ENCODE data around the gene CAPSL.
A peak's percentile ranks its signal among the peaks of the same experiment; 100 is the strongest.
"Not testable (repeated sequence)": the region's sequence is repeated elsewhere in the genome, so short reads cannot be mapped to it uniquely, and the experiment has no call there.

CAPSL gene

DNA sequence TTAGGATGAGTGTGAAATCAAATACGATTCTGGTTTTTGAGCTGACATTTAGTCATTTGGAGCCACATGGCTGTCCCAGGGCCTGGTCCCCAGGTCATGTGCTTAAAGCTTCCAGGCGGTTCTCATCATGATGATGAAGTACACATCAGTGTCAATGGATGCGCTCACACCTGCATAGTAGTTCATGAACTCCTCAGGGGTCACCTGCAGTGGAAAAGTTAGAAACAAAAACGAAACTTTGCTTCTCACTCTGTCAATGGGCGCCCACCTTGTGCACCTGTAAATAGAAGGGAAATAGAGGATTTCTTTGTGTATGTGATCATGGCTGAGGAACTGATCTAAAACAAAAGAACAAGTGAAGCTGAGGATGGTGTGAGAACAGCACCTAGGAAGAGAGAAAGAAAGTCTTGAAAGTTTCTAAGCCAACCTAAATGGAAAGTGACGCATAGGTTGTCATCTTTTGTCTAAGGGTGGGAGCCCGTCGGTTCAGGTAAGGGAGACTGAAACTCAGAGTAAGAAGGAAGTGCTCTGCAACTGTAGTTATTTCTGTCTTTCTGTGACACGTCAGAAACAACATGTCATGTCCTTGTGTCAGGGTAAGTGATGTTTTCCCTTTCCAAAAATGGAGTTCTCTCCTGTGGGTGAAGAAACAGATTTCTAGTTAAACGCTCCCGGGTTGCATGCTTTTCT lies 33.8 kb downstream of the CAPSL start:
- DNase-seq: no peak

- no peak for DNase-seq
Observed at GRCh38 chr5:35903631-35904203, 34.7 kb downstream of the CAPSL start.

GRCh38 chr5:35902046-35902672 lies 36.3 kb downstream of the CAPSL start:
- DNase-seq: peak; percentile 46

- no peak for DNase-seq
Observed at GRCh38 chr5:35900972-35901695, 37.3 kb downstream of the CAPSL start.

- DNase-seq: no peak
Observed at GRCh38 chr5:35899800-35900199, 38.6 kb downstream of the CAPSL start.

DNA sequence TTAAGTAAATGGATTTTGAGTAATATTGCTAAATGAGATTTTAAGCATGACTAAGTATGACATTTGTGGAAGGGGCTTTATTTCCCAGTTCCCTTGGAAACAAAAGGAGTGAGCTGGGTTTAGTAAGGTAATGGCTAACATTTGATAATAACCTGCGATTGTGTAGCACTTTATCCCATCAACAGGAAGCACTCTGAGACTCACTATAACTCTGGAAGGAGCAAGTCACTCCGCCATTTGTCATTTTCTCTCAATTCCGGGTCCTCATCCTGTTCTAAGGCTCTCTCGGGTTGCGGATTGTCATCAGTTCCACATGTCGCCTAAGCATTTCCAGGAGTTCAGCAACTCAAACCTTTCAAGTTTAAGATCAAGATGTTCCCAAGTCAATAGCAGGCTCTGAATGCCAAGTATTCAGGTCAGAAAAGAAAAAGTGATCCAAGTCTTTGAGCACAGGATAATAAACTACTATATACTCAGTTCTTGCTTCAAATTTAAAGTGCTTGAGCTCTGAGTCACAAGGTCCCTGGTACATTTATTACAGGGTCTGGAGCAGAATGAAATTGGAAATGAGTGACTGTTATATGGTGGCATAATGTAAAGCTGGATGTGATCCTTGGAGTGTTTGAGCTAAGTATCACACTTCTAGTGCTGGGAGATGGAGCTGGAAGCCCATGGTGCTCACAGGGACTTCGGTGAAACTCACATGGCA lies 39.3 kb downstream of the CAPSL start:
- DNase-seq: no peak

- DNase-seq: no peak
Observed at GRCh38 chr5:35894131-35894530, 44.3 kb downstream of the CAPSL start.

DNA sequence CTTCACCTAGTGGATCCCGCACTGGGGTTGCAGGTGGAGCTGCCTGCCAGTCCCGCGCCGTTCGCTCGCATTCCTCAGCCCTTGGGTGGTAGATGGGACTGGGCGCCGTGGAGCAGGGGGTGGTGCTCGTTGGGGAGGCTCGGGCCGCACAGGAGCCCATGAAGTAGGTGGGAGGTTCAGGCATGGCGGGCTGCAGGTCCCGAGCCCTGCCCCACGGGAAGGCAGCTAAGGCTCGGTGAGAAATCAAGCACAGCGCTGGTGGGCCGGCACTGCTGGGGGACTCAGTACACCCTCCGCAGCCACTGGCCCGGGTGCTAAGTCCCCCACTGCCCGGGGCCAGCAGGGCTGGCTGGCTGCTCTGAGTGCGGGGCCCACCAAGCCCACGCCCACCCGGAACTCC lies 45.6 kb downstream of the CAPSL start:
- DNase-seq: not testable (repeated sequence)

DNA sequence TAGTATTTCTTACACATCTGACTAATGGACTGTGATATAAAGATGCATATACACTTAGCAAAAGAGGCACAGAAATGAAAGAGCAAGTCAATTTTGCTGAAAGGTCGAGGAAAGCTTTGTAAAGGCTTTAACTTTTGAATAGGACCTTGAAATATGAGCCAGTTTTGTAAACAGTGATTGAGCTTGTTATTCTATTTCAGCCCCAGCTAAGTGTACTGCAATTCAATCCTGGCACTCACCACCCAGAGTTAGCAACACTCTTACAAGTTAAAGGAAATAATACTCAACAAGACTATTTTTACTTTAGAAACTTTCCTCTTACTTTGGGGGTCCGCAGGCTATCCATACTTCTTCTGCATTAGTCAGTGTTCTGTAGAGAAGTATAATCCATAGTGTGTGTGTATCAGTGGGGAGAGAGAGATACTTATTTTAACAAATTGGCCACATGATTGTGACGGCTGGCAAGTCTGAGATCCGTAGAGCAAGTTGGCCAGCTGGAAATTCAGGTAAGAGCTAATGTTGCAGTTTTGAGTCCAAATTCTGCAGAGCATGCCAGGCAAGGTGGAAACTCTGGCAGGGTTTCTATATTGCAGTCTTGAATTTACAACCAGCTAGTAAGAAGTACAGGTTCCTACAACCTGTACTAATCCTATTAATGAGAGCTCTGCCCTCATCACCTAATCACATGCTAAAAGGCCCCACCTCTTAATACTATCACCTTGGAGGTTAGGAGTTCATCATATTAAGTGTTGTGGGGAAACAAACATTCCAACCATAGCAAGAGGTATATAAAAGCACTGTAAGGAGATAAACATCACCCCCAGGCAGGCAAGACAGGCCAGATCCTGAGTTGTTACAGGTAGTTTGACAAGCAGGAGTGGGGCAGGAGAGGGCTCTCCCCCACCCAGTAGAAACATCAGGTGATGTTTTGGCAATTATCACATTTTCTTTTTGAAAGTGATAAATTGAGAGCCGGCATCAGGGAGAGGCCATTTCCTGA lies 48.1 kb downstream of the CAPSL start:
- DNase-seq: no peak

DNA sequence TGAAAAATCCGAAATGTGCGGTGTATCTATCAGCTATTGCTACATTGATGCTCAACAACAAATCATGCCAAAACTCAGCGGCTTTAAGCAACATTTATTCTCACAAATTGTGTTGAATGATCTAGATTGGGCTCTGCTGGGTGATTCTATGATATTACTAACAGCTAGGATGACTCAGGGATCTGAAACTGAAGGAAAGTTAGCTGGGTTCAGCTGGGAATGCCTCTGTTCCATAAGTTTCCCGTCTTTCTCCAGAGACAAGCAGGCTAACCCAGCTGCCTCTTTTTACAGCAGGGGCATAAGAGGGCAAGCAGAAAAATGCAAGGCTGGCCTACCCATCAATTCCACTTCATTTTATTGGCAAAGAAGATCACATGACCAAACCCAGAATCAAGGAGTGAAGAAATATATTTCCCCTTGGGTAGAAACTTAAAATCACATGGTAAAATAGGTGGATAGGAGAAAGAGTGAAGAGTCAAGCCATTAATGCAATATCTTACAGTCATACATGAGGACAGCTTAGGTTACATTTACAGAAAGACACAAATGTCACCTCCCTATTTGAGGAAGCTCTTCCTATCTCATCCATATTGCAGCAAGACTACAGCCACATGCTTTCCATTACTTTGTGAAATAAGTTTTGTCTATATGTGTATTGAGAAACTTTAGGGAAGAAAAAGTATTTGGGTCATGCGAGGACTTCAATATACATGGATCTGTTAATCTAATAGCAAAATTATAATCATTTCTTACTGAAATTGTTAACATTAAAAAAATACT lies 50.9 kb downstream of the CAPSL start:
- DNase-seq: peak; percentile 75

DNA sequence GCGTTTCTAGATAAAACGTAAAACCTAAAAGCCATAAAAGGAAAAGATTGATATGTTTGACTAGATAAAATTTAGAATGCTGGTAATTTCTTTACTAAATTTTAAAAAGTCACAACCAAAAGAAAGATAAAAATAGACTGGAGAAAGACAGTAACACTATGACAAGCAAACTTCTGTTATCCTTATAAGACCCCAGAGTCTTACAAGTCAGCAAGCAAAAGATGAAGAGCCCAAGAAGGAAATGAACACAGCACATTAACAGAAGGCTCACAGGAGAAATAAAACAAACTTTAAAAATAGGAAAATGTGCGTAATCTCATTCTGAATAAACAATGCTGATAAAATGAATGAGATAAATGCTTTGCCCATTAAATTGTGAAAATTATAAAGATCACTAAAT lies 52.0 kb downstream of the CAPSL start:
- no peak for DNase-seq

DNA sequence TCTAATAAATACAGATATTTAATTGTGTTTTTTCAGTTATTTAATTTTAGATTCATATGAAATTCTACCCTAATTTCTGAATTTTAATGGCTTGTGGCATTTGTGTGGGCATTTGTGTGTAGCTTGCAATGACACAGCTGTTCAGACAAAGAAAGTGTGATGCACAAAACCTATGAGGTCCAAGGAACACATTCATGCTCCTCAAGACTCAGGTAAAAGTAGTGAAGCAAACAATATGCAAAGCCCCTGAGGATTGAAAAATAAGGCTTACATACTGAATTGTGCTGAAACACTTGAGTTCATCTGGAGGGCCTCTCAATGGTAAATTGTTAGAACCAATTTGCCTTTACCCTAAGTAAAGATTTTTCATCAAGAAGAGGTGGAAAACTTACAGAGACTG lies 53.6 kb downstream of the CAPSL start:
- DNase-seq: no peak

DNA sequence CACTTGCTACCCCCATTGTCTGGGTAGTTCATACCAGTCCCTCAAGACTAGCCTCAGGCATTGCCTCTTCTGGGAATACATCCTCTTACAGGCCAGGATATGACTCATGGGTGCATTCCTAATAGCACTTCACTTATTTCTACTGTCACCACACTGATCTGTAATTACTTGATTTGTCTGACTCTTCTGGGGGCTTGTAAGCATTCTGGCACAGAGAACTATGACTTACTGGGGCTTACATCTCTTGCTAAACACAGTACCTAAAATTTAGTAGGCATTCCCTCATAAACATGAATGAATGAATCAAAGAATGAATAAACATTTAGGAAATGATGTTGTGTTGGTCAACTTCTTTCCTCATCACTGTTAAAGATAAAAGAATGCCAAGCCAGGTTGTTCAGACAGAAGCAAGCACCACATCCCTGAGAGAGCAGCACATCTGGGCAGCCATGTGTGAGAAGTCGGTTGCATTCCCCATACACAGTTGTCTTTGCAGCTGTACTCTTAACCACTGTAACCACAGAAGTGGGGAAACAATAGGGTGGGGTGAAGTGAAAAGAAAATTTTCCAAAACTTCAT lies 54.1 kb downstream of the CAPSL start:
- peak; percentile 89 for DNase-seq

- DNase-seq: no peak
Observed at GRCh38 chr5:35881758-35882157, 56.7 kb downstream of the CAPSL start.

GRCh38 chr5:35880156-35880555 lies 58.3 kb downstream of the CAPSL start:
- DNase-seq: peak; percentile 36

GRCh38 chr5:35879649-35880048 lies 58.8 kb downstream of the CAPSL start:
- no peak for DNase-seq

DNA sequence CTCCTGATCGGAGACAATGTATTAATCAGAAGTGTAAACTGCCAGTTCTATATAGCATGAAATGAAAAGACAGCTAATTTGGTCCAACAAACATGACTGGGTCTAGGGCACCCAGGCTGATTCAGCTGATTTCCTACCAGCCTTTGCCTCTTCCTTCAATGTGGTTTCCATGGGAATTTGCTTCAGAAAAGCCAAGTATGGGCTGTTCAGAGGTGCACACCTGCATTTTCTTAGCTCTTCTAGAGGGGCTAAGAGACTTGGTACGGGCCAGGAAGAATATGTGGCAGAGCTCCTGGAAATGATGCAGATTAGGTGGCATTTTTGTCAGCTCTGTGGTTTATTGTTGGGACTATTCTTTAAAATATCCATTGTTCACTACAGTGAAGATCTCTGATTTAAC lies 59.3 kb downstream of the CAPSL start:
- DNase-seq: no peak

DNA sequence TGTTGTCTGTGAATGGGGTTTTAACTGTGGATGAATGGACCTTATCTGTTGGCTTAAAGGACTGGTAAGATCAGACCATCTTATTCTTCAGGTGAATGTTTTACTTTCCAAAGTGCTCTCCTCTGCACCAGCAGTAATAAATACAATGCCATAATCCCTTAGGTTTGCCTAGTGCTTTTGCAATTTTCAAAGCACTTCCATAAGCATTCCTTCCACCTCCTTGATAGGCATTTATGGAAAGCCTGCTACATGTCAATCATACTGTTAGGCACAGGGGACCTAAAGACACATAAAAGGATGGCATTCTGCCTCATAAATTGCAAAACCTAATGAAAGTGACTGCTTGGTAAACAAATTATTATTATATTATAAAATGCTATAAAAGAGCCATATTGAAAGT lies 60.3 kb downstream of the CAPSL start:
- DNase-seq: no peak

DNA sequence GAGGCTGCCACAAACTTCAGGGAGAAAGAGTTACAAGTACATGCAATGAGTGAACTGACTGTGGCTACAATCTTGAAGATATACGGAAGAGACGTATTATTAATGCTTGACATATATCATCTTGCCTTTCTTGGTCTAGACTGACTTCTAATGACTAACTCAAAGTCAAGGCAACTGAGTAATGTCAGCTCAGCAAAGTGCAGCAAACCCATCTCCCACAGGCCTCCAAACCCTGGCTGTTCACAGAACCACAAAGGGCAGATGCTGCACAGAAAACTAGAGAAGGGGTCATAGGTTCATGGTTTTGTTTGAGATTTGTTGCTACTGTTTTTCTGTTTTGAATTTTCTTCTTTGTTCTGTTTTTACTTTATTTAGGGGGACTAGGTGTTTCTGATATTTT lies 60.8 kb downstream of the CAPSL start:
- DNase-seq: no peak

DNA sequence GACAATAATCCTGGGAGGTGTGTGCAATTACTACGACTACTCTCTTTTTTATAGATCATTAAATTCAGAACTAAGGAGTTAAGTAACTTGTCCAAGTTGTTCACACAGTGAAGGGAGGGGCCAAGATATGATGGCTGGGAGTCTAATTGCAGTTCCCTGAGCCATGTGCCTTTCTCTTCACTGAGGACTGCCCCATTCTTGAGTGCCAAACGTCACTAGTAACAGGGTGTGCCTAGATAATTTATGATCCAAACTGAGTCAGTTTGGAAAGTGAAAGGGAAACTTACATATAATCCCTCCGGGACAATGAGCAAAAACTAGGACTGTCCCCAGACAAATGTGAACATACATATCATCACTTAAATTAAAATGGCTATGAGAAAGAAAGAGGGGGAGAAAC lies 61.5 kb downstream of the CAPSL start:
- peak; percentile 89 for DNase-seq

GRCh38 chr5:35876454-35876853 lies 62.0 kb downstream of the CAPSL start:
- peak; percentile 50 for DNase-seq

All from inflammatory macrophage treated with lipopolysaccharide for 4 hours (primary cell).